ENCODE data around the gene TNRC6B.

DNA sequence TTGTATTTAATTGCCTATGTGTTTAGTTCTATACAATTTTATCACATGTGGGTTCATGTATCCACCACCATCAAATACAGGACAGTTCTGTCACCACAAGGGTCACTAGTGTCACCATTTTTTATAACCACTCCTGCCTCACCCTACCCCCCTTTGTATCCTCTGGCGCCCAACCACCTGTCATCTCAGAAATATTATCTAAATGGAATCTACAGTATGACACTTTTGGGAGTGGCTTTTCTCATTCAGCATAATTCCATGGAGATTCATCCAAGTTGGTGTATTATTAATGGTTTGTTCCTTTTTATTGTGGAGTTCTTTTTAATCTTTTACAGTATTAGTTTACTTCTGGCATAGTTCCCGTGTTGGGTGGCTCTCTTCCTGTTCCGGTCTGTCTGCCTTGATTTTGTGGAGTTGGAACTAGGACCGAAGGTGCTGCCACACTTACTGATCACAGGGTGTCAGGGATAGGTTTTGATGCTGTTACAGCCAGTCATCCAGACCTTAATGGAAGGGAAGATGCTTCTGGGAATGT is 58.5 kb downstream of the TNRC6B start:
- TF ChIP-seq, protein P1, sequence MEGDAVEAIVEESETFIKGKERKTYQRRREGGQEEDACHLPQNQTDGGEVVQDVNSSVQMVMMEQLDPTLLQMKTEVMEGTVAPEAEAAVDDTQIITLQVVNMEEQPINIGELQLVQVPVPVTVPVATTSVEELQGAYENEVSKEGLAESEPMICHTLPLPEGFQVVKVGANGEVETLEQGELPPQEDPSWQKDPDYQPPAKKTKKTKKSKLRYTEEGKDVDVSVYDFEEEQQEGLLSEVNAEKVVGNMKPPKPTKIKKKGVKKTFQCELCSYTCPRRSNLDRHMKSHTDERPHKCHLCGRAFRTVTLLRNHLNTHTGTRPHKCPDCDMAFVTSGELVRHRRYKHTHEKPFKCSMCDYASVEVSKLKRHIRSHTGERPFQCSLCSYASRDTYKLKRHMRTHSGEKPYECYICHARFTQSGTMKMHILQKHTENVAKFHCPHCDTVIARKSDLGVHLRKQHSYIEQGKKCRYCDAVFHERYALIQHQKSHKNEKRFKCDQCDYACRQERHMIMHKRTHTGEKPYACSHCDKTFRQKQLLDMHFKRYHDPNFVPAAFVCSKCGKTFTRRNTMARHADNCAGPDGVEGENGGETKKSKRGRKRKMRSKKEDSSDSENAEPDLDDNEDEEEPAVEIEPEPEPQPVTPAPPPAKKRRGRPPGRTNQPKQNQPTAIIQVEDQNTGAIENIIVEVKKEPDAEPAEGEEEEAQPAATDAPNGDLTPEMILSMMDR (IDR thresholded peaks at IDR 0.05; ENCODE audit: insufficient read depth, low read depth, low read length): no peak
- TF ChIP-seq EZH2 (IDR thresholded peaks at IDR 0.05; ENCODE audit: insufficient read depth, low read length): no peak

All from astrocyte (in vitro differentiated cells and primary cell).